Measurements from ENCODE around the gene P2RX3. TPM values are rescaled to one million over a fixed set of nuclear protein-coding genes. Genes with fewer than 3 reads are reported as not detected.

The P2RX3 gene
- total and polyA plus RNA-seq, 2 experiments from 2014 or later = 0.15 to 0.35 TPM

DNA sequence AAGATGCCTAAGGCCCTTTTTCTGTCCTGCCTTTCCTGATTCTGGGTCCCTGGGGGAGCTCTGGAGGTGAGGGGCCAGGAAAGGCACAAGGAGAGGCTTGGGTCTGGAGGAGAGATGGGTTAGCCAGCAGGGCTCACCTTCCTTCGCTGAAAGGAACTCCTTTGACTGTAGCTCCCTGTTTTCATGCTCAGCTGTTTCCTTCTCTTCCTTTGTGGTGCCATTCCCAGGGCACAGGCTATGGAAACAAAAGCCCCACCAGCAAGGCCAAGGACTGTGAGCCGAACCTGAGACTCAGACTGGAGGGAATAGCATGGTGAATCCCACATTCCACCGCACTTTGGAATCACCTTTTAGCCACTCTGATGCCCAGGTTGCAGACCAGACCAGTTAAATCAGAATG, 78.3 kb downstream of the P2RX3 start (continued):
- TF ChIP-seq, protein P1, sequence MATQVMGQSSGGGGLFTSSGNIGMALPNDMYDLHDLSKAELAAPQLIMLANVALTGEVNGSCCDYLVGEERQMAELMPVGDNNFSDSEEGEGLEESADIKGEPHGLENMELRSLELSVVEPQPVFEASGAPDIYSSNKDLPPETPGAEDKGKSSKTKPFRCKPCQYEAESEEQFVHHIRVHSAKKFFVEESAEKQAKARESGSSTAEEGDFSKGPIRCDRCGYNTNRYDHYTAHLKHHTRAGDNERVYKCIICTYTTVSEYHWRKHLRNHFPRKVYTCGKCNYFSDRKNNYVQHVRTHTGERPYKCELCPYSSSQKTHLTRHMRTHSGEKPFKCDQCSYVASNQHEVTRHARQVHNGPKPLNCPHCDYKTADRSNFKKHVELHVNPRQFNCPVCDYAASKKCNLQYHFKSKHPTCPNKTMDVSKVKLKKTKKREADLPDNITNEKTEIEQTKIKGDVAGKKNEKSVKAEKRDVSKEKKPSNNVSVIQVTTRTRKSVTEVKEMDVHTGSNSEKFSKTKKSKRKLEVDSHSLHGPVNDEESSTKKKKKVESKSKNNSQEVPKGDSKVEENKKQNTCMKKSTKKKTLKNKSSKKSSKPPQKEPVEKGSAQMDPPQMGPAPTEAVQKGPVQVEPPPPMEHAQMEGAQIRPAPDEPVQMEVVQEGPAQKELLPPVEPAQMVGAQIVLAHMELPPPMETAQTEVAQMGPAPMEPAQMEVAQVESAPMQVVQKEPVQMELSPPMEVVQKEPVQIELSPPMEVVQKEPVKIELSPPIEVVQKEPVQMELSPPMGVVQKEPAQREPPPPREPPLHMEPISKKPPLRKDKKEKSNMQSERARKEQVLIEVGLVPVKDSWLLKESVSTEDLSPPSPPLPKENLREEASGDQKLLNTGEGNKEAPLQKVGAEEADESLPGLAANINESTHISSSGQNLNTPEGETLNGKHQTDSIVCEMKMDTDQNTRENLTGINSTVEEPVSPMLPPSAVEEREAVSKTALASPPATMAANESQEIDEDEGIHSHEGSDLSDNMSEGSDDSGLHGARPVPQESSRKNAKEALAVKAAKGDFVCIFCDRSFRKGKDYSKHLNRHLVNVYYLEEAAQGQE (IDR thresholded peaks at IDR 0.05; ENCODE audit: unreplicated experiment) = no peak
- TF ChIP-seq ZNF114 (CRISPR knock-in tag; IDR thresholded peaks at IDR 0.05) (no peak), CREB1 (CRISPR knock-in tag; IDR thresholded peaks at IDR 0.05; ENCODE audit: low read depth) (no peak)

DNA sequence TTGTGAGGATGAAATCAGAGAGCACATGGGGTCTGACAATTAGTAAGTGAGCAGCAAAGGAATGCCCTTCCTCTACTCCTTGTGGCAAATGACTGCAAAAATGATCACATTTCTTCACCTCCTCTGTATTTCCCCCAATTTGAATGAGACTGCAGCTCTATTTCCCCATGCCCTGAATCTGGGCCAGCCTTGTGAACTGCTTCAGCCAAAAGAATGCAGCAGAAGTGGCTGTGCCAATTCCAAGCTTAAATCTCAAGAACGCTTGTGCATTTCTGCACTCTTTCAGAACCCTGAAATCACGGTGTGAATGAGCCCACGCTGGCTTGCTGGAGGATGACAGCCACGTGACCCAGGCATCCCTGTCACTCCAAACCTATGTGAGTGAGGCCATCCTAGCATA, 78.9 kb downstream of the P2RX3 start:
- no peak overlapping the region for H3K4me3 ChIP-seq
- no peak overlapping the region for H3K4me2 ChIP-seq
- H4K20me1 ChIP-seq (replicated peaks; ENCODE audit: insufficient read depth) = no peaks in the 10 kb centered on the region; the same call in 1 of the 2 replicates
- H3K9me2 ChIP-seq (ENCODE audit: insufficient read depth) = no peaks in the 10 kb centered on the region
- no peaks in the 10 kb centered on the region for H3K4me1 ChIP-seq (ENCODE audit: insufficient read depth)
- H3K27ac ChIP-seq (ENCODE audit: low read depth) = no peak overlapping the region
- peaks cover 8% of the 10 kb centered on the region for H3K36me3 ChIP-seq (ENCODE audit: insufficient read depth)
- no peaks in the 10 kb centered on the region for H3K27me3 ChIP-seq (ENCODE audit: insufficient read depth)
- DNase-seq (ENCODE audit: low spot score) (no peak), ATAC-seq (no peak)
- no peaks in the 10 kb centered on the region for H3K27me3 Mint-ChIP-seq (ENCODE audit: insufficient read depth, low read depth, poor library complexity)
- H3K9me3 Mint-ChIP-seq = no peaks in the 10 kb centered on the region
- no peaks in the 10 kb centered on the region for H3F3A ChIP-seq (replicated peaks; ENCODE audit: low read depth)
- no peak overlapping the region for H3K4me3 Mint-ChIP-seq
- H3K4me1 Mint-ChIP-seq = peaks cover 10% of the 10 kb centered on the region
- H3K27ac Mint-ChIP-seq = no peak overlapping the region
- H3K36me3 Mint-ChIP-seq (ENCODE audit: low read depth) = peaks cover 71% of the 10 kb centered on the region
- H2AFZ ChIP-seq = no peak overlapping the region
- H3K79me2 ChIP-seq (replicated peaks; ENCODE audit: insufficient read depth) = no peaks in the 10 kb centered on the region
- TF ChIP-seq, protein P2, sequence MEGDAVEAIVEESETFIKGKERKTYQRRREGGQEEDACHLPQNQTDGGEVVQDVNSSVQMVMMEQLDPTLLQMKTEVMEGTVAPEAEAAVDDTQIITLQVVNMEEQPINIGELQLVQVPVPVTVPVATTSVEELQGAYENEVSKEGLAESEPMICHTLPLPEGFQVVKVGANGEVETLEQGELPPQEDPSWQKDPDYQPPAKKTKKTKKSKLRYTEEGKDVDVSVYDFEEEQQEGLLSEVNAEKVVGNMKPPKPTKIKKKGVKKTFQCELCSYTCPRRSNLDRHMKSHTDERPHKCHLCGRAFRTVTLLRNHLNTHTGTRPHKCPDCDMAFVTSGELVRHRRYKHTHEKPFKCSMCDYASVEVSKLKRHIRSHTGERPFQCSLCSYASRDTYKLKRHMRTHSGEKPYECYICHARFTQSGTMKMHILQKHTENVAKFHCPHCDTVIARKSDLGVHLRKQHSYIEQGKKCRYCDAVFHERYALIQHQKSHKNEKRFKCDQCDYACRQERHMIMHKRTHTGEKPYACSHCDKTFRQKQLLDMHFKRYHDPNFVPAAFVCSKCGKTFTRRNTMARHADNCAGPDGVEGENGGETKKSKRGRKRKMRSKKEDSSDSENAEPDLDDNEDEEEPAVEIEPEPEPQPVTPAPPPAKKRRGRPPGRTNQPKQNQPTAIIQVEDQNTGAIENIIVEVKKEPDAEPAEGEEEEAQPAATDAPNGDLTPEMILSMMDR (conservative IDR thresholded peaks at IDR 0.05; ENCODE audit: low read depth in 2 of 2) = no peak
- TF ChIP-seq, protein P1 (IDR thresholded peaks at IDR 0.05; ENCODE audit: unreplicated experiment) = no peak
- no peak for TF ChIP-seq EZH2phosphoT487 (IDR thresholded peaks at IDR 0.05; ENCODE audit: unreplicated experiment)
- TF ChIP-seq, protein P3, sequence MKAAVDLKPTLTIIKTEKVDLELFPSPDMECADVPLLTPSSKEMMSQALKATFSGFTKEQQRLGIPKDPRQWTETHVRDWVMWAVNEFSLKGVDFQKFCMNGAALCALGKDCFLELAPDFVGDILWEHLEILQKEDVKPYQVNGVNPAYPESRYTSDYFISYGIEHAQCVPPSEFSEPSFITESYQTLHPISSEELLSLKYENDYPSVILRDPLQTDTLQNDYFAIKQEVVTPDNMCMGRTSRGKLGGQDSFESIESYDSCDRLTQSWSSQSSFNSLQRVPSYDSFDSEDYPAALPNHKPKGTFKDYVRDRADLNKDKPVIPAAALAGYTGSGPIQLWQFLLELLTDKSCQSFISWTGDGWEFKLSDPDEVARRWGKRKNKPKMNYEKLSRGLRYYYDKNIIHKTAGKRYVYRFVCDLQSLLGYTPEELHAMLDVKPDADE (IDR thresholded peaks at IDR 0.05) = no peak
- TF ChIP-seq STAT1 (IDR thresholded peaks at IDR 0.05; ENCODE audit: unreplicated experiment) = no peak
- no peak for TF ChIP-seq JUNB (IDR thresholded peaks at IDR 0.05; ENCODE audit: unreplicated experiment)
- TF ChIP-seq, protein P4, sequence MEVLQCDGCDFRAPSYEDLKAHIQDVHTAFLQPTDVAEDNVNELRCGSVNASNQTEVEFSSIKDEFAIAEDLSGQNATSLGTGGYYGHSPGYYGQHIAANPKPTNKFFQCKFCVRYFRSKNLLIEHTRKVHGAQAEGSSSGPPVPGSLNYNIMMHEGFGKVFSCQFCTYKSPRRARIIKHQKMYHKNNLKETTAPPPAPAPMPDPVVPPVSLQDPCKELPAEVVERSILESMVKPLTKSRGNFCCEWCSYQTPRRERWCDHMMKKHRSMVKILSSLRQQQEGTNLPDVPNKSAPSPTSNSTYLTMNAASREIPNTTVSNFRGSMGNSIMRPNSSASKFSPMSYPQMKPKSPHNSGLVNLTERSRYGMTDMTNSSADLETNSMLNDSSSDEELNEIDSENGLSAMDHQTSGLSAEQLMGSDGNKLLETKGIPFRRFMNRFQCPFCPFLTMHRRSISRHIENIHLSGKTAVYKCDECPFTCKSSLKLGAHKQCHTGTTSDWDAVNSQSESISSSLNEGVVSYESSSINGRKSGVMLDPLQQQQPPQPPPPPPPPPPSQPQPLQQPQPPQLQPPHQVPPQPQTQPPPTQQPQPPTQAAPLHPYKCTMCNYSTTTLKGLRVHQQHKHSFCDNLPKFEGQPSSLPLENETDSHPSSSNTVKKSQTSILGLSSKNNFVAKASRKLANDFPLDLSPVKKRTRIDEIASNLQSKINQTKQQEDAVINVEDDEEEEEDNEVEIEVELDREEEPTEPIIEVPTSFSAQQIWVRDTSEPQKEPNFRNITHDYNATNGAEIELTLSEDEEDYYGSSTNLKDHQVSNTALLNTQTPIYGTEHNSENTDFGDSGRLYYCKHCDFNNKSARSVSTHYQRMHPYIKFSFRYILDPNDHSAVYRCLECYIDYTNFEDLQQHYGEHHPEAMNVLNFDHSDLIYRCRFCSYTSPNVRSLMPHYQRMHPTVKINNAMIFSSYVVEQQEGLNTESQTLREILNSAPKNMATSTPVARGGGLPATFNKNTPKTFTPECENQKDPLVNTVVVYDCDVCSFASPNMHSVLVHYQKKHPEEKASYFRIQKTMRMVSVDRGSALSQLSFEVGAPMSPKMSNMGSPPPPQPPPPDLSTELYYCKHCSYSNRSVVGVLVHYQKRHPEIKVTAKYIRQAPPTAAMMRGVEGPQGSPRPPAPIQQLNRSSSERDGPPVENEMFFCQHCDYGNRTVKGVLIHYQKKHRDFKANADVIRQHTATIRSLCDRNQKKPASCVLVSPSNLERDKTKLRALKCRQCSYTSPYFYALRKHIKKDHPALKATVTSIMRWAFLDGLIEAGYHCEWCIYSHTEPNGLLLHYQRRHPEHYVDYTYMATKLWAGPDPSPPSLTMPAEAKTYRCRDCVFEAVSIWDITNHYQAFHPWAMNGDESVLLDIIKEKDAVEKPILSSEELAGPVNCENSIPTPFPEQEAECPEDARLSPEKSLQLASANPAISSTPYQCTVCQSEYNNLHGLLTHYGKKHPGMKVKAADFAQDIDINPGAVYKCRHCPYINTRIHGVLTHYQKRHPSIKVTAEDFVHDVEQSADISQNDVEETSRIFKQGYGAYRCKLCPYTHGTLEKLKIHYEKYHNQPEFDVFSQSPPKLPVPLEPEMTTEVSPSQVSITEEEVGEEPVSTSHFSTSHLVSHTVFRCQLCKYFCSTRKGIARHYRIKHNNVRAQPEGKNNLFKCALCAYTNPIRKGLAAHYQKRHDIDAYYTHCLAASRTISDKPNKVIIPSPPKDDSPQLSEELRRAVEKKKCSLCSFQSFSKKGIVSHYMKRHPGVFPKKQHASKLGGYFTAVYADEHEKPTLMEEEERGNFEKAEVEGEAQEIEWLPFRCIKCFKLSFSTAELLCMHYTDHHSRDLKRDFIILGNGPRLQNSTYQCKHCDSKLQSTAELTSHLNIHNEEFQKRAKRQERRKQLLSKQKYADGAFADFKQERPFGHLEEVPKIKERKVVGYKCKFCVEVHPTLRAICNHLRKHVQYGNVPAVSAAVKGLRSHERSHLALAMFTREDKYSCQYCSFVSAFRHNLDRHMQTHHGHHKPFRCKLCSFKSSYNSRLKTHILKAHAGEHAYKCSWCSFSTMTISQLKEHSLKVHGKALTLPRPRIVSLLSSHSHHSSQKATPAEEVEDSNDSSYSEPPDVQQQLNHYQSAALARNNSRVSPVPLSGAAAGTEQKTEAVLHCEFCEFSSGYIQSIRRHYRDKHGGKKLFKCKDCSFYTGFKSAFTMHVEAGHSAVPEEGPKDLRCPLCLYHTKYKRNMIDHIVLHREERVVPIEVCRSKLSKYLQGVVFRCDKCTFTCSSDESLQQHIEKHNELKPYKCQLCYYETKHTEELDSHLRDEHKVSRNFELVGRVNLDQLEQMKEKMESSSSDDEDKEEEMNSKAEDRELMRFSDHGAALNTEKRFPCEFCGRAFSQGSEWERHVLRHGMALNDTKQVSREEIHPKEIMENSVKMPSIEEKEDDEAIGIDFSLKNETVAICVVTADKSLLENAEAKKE (CRISPR knock-in tag; IDR thresholded peaks at IDR 0.05) = no peak
